HEK293 (cell line): ENCODE measurements around the gene EBF3.

ENCODE experiments used
- CTCF ChIA-PET: fragments of 350-600 bp; formaldehyde crosslinking; extraction: SDS; loops from one replicate; lab custom pipeline; 2021; ENCODE audit warnings: antibody characterized with exemption; lab: Yijun Ruan, JAX
- POLR2A ChIA-PET: fragments of 300-600 bp; formaldehyde crosslinking; extraction: SDS; loops from one replicate; lab custom pipeline; 2020; ENCODE audit warnings: antibody characterized with exemption, inconsistent platforms; lab: Yijun Ruan, JAX
- H3K27ac ChIP-seq: fragments of 200-500 bp; sonication (Bioruptor generic); 2 replicates; pipeline ENCODE4 v1.5.1; 2014; ENCODE audit warnings: low read depth, low read length, control low read depth, inconsistent platforms; ENCODE audit errors: extremely low read depth
- H3K36me3 ChIP-seq, 2 experiments: fragments of 200-500 bp in 1 of 2; sonication (Bioruptor generic) in 1 of 2; 1 replicate in 1 of 2; 2 replicates in 1 of 2; pipeline ENCODE4 v1.5.1; 2014 to 2017; ENCODE audit warnings: inconsistent platforms in 2 of 2, low read length in 2 of 2; ENCODE audit not compliant: control insufficient read depth in 2 of 2, insufficient read depth in 1 of 2
- H3K4me1 ChIP-seq: fragments of 200-500 bp; sonication (Bioruptor generic); 2 replicates; pipeline ENCODE4 v1.5.1; 2014; ENCODE audit warnings: mild to moderate bottlenecking, low read length, inconsistent platforms; ENCODE audit not compliant: control insufficient read depth, insufficient read depth
- H3K4me3 ChIP-seq: 2 replicates; pipeline ENCODE4 v1.5.1; 2011; ENCODE audit warnings: low read depth, mild to moderate bottlenecking, control low read depth, low read length, moderate library complexity
- H3K9me3 ChIP-seq: fragments of 200-500 bp; sonication (Bioruptor generic); 2 replicates; pipeline ENCODE4 v1.5.1; 2014; ENCODE audit warnings: low read depth, low read length, inconsistent platforms; ENCODE audit not compliant: control insufficient read depth, insufficient read depth
- GLIS1 ChIP-seq: fragments of 450-650 bp; formaldehyde crosslinking; IDR thresholded peaks from 2 replicates; pipeline ENCODE4 v1.5.1; 2016; ENCODE audit warnings: missing biosample characterization, missing genetic modification characterization
- KLF17 ChIP-seq: fragments of 450-650 bp; formaldehyde crosslinking; IDR thresholded peaks from 2 replicates; pipeline ENCODE4 v1.5.1; 2016; ENCODE audit warnings: missing biosample characterization, missing genetic modification characterization
- MYNN ChIP-seq: fragments of 450-650 bp; formaldehyde crosslinking; IDR thresholded peaks from 2 replicates; pipeline ENCODE4 v1.5.1; 2016; ENCODE audit warnings: missing biosample characterization, missing genetic modification characterization, borderline replicate concordance
- MZF1 ChIP-seq: fragments of 450-650 bp; formaldehyde crosslinking; IDR thresholded peaks from 2 replicates; pipeline ENCODE4 v1.5.1; 2017; ENCODE audit warnings: missing biosample characterization, missing genetic modification characterization, borderline replicate concordance
- PBX3 ChIP-seq: sonication (generic); formaldehyde crosslinking; IDR thresholded peaks from 2 replicates; pipeline ENCODE4 v1.8.1; 2022; ENCODE audit warnings: mild to moderate bottlenecking, moderate library complexity, missing genetic modification reagents
- PRDM6 ChIP-seq: fragments of 450-650 bp; formaldehyde crosslinking; IDR thresholded peaks from 2 replicates; pipeline ENCODE4 v1.5.1; 2017; ENCODE audit warnings: missing biosample characterization, missing genetic modification characterization
- RBAK ChIP-seq: fragments of 450-650 bp; formaldehyde crosslinking; IDR thresholded peaks from 2 replicates; pipeline ENCODE4 v1.5.1; 2016; ENCODE audit warnings: missing biosample characterization, missing genetic modification characterization
- ZBTB17 ChIP-seq: fragments of 450-650 bp; formaldehyde crosslinking; IDR thresholded peaks from 2 replicates; pipeline ENCODE4 v1.5.1; 2016; ENCODE audit warnings: missing biosample characterization, missing genetic modification characterization
- ZBTB6 ChIP-seq: fragments of 450-650 bp; formaldehyde crosslinking; IDR thresholded peaks from 2 replicates; pipeline ENCODE4 v1.5.1; 2017; ENCODE audit warnings: missing biosample characterization, missing genetic modification characterization
- ZNF148 ChIP-seq: fragments of 450-650 bp; formaldehyde crosslinking; IDR thresholded peaks from 2 replicates; pipeline ENCODE4 v1.5.0; 2017; ENCODE audit warnings: missing biosample characterization, missing genetic modification characterization, borderline replicate concordance
- ZNF202 ChIP-seq: fragments of 450-650 bp; formaldehyde crosslinking; IDR thresholded peaks from 2 replicates; pipeline ENCODE4 v1.5.1; 2016; ENCODE audit warnings: missing biosample characterization, missing genetic modification characterization, borderline replicate concordance
- ZNF214 ChIP-seq: fragments of 450-650 bp; formaldehyde crosslinking; IDR thresholded peaks from 2 replicates; pipeline ENCODE4 v1.5.1; 2017; ENCODE audit warnings: missing biosample characterization, mild to moderate bottlenecking, missing genetic modification characterization, borderline replicate concordance
- ZNF449 ChIP-seq: fragments of 450-650 bp; formaldehyde crosslinking; IDR thresholded peaks from 2 replicates; pipeline ENCODE4 v1.5.1; 2017; ENCODE audit warnings: missing biosample characterization, mild to moderate bottlenecking, missing genetic modification characterization, moderate library complexity
- ZNF518A ChIP-seq: fragments of 450-650 bp; formaldehyde crosslinking; conservative IDR thresholded peaks from 2 replicates; pipeline ENCODE4 v1.5.1; 2016; ENCODE audit warnings: low read depth, missing biosample characterization, missing genetic modification characterization
- ZNF544 ChIP-seq: fragments of 450-650 bp; formaldehyde crosslinking; IDR thresholded peaks from 2 replicates; pipeline ENCODE4 v1.5.0; 2017; ENCODE audit warnings: missing biosample characterization, missing genetic modification characterization
- ZNF555 ChIP-seq: fragments of 450-650 bp; formaldehyde crosslinking; conservative IDR thresholded peaks from 2 replicates; pipeline ENCODE4 v1.5.1; 2017; ENCODE audit warnings: missing biosample characterization, mild to moderate bottlenecking, missing genetic modification characterization, inconsistent platforms
- ZNF585B ChIP-seq: fragments of 450-650 bp; formaldehyde crosslinking; IDR thresholded peaks from 2 replicates; pipeline ENCODE4 v1.5.1; 2016; ENCODE audit warnings: missing biosample characterization, missing genetic modification characterization
- ZNF600 ChIP-seq: fragments of 450-650 bp; formaldehyde crosslinking; IDR thresholded peaks from 2 replicates; pipeline ENCODE4 v1.5.1; 2016; ENCODE audit warnings: missing biosample characterization, missing genetic modification characterization
- ZNF701 ChIP-seq: fragments of 450-650 bp; formaldehyde crosslinking; IDR thresholded peaks from 2 replicates; pipeline ENCODE4 v1.5.1; 2016; ENCODE audit warnings: missing biosample characterization, missing genetic modification characterization
- ZNF707 ChIP-seq: fragments of 450-650 bp; formaldehyde crosslinking; IDR thresholded peaks from 2 replicates; pipeline ENCODE4 v1.5.1; 2016; ENCODE audit warnings: missing biosample characterization, missing genetic modification characterization
- ZNF785 ChIP-seq: fragments of 450-650 bp; formaldehyde crosslinking; IDR thresholded peaks from 2 replicates; pipeline ENCODE4 v1.5.1; 2016; ENCODE audit warnings: missing biosample characterization, missing genetic modification characterization

The EBF3 gene

GRCh38 chr10:129977794-129978193 lies 13.7 kb upstream of the EBF3 start (continued):
- TF ChIP-seq KLF17 (tag by site-specific recombination): no peak
- no peak for TF ChIP-seq ZBTB6 (tag by site-specific recombination)
- TF ChIP-seq ZBTB17 (tag by site-specific recombination): no peak
- TF ChIP-seq GLIS1 (tag by site-specific recombination): no peak
- no peak for TF ChIP-seq RBAK
- no peak for TF ChIP-seq ZNF701 (tag by site-specific recombination)
- no peak for TF ChIP-seq ZNF148 (tag by site-specific recombination)
- TF ChIP-seq ZNF600 (tag by site-specific recombination): no peak

- no peak overlapping the region for H3K27ac ChIP-seq
- H3K4me1 ChIP-seq: peaks cover 10% of the 10 kb centered on the region; the same call in 1 of the 2 replicates
- no peak overlapping the region for H3K4me3 ChIP-seq
- H3K36me3 ChIP-seq: no peaks in the 10 kb centered on the region
- TF ChIP-seq ZNF785 (tag by site-specific recombination) (no peak), ZNF555 (no peak), ZNF544 (tag by site-specific recombination) (no peak), MZF1 (no peak), ZNF202 (no peak), ZNF585B (no peak), PRDM6 (tag by site-specific recombination) (no peak), PBX3 (CRISPR knock-in tag) (no peak), MYNN (no peak), ZNF518A (no peak), ZNF449 (no peak), ZNF214 (tag by site-specific recombination) (no peak), ZNF707 (tag by site-specific recombination) (no peak)
- POLR2A ChIA-PET: no interaction called here
- CTCF ChIA-PET: interaction anchor here (0.5 to 1.7 kb wide), 2 partner anchors 247 to 942 kb away, joined by 5 read pairs; no protein-coding TSS in a partner anchor
- H3K9me3 ChIP-seq: no peaks in the 10 kb centered on the region
Measured at GRCh38 chr10:129973674-129974059, 9.6 kb upstream of the EBF3 start.
